ENCODE results near the gene EPG5. TPM values are rescaled to one million over a fixed set of nuclear protein-coding genes. Genes with fewer than 3 reads are reported as not detected.

EPG5 gene
- polyA plus RNA-seq, 1 experiment = 37.8 TPM

DNA sequence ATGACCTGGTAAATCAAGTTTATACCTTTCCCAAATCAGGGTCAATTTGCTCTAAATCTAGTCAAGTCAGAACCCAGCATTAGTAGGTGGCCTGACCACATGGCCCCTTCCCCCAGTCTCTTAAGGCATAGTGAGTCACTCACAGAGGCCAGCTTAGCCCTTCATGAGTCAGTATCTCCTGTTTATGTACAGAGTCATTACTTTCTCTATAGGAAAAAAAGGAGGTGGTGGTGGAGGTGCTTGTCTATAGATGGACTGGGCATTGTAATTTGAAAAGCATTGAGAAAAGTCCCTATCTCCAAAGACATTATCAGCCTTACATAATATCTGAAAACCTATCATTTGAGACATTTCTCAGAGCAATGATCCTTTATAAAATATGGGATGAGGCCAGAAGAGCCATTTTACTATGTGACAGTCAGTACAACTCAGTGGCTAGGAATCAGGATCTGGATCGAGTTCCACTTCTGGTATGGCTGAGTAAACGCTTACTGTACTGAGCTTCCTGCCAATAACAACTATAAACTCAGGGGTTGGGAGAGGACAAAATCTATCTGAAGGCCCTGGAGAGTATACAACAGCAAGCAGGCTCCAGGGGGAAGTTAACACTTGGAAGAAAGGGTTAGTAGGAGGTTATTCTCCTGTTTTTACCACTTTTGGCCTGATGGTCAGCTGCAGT lies 164.2 kb downstream of the EPG5 start:
- CTCF ChIA-PET = interaction anchor here (1.2 kb wide), 1 partner anchor 35 kb away, joined by 3 read pairs; no protein-coding TSS in a partner anchor
- Histone ChIP-seq H3K36me3 (ENCODE audit: control insufficient read depth, insufficient read depth, low read length) (no peaks in the 10 kb centered on the region), H3K4me3 (ENCODE audit: low read depth, low read length) (no peak overlapping the region), H3K27me3 (ENCODE audit: control insufficient read depth, insufficient read depth, low read length) (no peaks in the 10 kb centered on the region)
- POLR2A ChIA-PET = interaction anchor here (0.6 to 0.8 kb wide), 2 partner anchors 115 to 1010 kb away, joined by 3 read pairs; no protein-coding TSS in a partner anchor
- peak; percentile 94 for DNase-seq (ENCODE audit: low read depth)
- TF ChIP-seq, protein P1, sequence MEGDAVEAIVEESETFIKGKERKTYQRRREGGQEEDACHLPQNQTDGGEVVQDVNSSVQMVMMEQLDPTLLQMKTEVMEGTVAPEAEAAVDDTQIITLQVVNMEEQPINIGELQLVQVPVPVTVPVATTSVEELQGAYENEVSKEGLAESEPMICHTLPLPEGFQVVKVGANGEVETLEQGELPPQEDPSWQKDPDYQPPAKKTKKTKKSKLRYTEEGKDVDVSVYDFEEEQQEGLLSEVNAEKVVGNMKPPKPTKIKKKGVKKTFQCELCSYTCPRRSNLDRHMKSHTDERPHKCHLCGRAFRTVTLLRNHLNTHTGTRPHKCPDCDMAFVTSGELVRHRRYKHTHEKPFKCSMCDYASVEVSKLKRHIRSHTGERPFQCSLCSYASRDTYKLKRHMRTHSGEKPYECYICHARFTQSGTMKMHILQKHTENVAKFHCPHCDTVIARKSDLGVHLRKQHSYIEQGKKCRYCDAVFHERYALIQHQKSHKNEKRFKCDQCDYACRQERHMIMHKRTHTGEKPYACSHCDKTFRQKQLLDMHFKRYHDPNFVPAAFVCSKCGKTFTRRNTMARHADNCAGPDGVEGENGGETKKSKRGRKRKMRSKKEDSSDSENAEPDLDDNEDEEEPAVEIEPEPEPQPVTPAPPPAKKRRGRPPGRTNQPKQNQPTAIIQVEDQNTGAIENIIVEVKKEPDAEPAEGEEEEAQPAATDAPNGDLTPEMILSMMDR (IDR thresholded peaks at IDR 0.05; ENCODE audit: insufficient read depth, low read depth, low read length) = no peak

DNA sequence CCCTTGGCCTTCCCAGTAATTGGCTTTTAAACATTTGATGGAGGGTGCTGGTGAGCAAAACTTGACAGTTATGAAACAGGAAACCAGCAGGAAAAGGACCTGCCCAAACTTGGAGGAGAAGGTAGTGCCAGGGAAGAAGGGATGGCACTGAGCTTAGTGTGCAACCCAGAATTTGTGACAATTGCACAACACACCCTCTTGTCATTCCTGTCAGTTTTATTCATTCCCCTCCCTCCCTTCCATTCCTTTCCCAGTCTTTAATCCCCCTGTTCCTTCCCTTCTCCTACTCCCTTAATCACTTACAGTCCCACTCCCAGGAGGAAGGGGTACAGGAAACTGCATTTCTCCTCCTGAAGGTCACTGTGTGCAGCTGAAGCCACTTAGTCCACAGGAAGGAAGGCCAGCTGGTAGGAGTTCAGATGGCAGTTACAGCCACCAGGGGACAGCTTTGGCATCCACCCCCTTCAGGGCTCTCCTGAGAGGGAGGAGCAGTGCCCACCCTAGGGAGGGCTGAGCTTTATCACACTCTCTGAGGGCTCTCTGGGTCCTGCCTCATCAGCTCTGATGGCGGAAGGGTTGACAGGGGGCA lies 165.6 kb downstream of the EPG5 start:
- Histone ChIP-seq H3K27me3 (ENCODE audit: control insufficient read depth, insufficient read depth, low read length) (no peaks in the 10 kb centered on the region), H3K4me3 (ENCODE audit: low read depth, low read length) (no peak overlapping the region), H3K36me3 (ENCODE audit: control insufficient read depth, insufficient read depth, low read length) (no peaks in the 10 kb centered on the region)
- TF ChIP-seq, protein P1 (IDR thresholded peaks at IDR 0.05; ENCODE audit: insufficient read depth, low read depth, low read length) = no peak
- ChIA-PET POLR2A (interaction anchor here (0.6 kb wide), 1 partner anchor 61 kb away, joined by 10 read pairs; no protein-coding TSS in a partner anchor), CTCF (interaction anchor here (0.8 to 1.2 kb wide), 3 partner anchors 13 to 79 kb away, joined by 3 to 4 read pairs (median 3); no protein-coding TSS in a partner anchor)
- DNase-seq (ENCODE audit: low read depth) = no peak

Small RNAs within 50 kb of the gene (small RNA-seq; reads per million reads assigned to genes)
- gene RN7SKP26 (ENCODE audit: insufficient read length, low read depth, low replicate concordance) = not detected

Other genes starting within 250 kb of the EPG5 start
- 0.63 and 0.77 TPM in 2 replicates for gene SLC14A1, start 243.1 kb downstream of the EPG5 start, polyA plus RNA-seq (2011; rRNA removed)
- 0.04 and 0.06 TPM in 2 replicates for gene SIGLEC15, start 141.7 kb downstream of the EPG5 start, polyA plus RNA-seq (2011; rRNA removed)
- gene PSTPIP2, start 104.9 kb upstream of the EPG5 start, polyA plus RNA-seq (2011; rRNA removed) = 5.9 and 7.2 TPM in 2 replicates
- gene ATP5F1A, start 131.0 kb upstream of the EPG5 start, polyA plus RNA-seq (2011; rRNA removed) = 557 and 639 TPM in 2 replicates
- 13.8 and 27.2 TPM in 2 replicates for gene HAUS1, start 137.1 kb upstream of the EPG5 start, polyA plus RNA-seq (2011; rRNA removed)

All from BJ (cell line).